ENCODE measurements around the gene COX19.

DNA sequence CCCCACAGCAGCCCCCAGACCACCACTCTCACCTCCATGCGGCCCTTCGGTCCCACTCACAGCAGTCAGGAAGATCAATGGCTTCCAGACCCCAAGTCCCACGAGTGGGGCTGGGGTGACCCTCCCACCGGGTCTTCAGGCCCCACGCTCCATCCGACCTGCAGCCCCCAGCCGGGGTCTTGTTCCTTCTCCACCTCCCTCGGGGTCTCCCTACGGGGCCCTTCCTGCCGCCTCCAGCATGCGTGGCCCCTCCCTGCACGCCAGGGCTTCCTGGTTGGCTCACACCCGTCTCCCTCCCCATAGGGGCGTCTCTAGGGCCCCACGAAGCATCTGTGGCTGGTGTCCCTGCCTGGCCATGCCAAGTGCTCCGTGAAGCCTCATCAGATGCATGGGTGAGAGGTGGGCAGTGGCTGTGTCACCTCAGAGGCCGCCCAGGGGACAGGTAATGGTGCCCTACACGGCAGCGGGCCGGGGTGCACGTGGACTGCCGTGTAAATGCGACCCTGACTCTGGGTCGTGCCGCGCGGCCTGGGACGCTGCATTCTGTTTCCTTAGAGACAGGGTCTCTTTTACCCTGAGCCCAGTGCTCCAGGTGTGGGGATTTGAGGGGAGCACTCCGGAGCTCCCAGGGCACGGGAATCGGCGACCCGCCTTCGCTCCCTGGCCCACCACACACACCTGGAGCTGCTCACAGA lies 40.7 kb downstream of the COX19 start:
- TF ChIP-seq, protein P1, sequence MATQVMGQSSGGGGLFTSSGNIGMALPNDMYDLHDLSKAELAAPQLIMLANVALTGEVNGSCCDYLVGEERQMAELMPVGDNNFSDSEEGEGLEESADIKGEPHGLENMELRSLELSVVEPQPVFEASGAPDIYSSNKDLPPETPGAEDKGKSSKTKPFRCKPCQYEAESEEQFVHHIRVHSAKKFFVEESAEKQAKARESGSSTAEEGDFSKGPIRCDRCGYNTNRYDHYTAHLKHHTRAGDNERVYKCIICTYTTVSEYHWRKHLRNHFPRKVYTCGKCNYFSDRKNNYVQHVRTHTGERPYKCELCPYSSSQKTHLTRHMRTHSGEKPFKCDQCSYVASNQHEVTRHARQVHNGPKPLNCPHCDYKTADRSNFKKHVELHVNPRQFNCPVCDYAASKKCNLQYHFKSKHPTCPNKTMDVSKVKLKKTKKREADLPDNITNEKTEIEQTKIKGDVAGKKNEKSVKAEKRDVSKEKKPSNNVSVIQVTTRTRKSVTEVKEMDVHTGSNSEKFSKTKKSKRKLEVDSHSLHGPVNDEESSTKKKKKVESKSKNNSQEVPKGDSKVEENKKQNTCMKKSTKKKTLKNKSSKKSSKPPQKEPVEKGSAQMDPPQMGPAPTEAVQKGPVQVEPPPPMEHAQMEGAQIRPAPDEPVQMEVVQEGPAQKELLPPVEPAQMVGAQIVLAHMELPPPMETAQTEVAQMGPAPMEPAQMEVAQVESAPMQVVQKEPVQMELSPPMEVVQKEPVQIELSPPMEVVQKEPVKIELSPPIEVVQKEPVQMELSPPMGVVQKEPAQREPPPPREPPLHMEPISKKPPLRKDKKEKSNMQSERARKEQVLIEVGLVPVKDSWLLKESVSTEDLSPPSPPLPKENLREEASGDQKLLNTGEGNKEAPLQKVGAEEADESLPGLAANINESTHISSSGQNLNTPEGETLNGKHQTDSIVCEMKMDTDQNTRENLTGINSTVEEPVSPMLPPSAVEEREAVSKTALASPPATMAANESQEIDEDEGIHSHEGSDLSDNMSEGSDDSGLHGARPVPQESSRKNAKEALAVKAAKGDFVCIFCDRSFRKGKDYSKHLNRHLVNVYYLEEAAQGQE (IDR thresholded peaks at IDR 0.05; ENCODE audit: insufficient read depth in 1 of 2, low read depth in 2 of 2, low read length in 1 of 2): no peak
- TF ChIP-seq SIN3A (IDR thresholded peaks at IDR 0.05; ENCODE audit: borderline replicate concordance, insufficient read depth, low read depth, low read length): no peak
- TF ChIP-seq CTCF (IDR thresholded peaks at IDR 0.05): no peak

Measured in Panc1 (cell line).